IgD-negative memory B cell (primary cell): ENCODE measurements around the gene ITGA8. TPM values are rescaled to one million over a fixed set of nuclear protein-coding genes. Genes with fewer than 3 reads are reported as not detected.
A peak's percentile ranks its signal among the peaks of the same experiment; 100 is the strongest.

Experiments
- H3K27ac Mint-ChIP-seq, 3 donors: one replicate each; pipeline ENCODE4 v1.8.0; 2020 to 2022; ENCODE audit warnings: mild to moderate bottlenecking in 3 of 3, mixed read lengths in 3 of 3, moderate library complexity in 1 of 3
- H3K27me3 Mint-ChIP-seq: one replicate; pipeline ENCODE4 v1.8.0; 2021; ENCODE audit warnings: mixed read lengths
- H3K36me3 Mint-ChIP-seq: one replicate; pipeline ENCODE4 v1.8.0; 2020; ENCODE audit warnings: mild to moderate bottlenecking, mixed read lengths
- H3K4me1 Mint-ChIP-seq, 3 donors: one replicate each; pipeline ENCODE4 v1.8.0; 2020 to 2022; ENCODE audit warnings: mixed read lengths in 3 of 3, mild to moderate bottlenecking in 1 of 3
- H3K4me3 Mint-ChIP-seq, 4 donors: one replicate each; pipeline ENCODE4 v1.8.0; 2020 to 2022; ENCODE audit warnings: mild to moderate bottlenecking in 4 of 4, mixed read lengths in 4 of 4, moderate library complexity in 3 of 4
- H3K9me3 Mint-ChIP-seq, 3 donors: one replicate each; pipeline ENCODE4 v1.8.0; 2020 to 2021; ENCODE audit warnings: mixed read lengths in 3 of 3, mild to moderate bottlenecking in 1 of 3
- polyA plus RNA-seq: library from polyadenylated mRNA; unstranded; fragments of 300-500 nt; fragmentation: Illumina TruSeq; gene quantifications from one replicate; pipeline ENCODE4 v1.2.3, GENCODE V29; 2021

ITGA8 gene
- polyA plus RNA-seq, 1 donor from 2014 or later = not detected

GRCh38 chr10:15627617-15628196, 92.0 kb downstream of the ITGA8 start:
- no peaks in the 10 kb centered on the region for H3K4me1 Mint-ChIP-seq
- H3K27me3 Mint-ChIP-seq = no peaks in the 10 kb centered on the region
- no peaks in the 10 kb centered on the region for H3K36me3 Mint-ChIP-seq
- no peak overlapping the region for H3K4me3 Mint-ChIP-seq
- H3K9me3 Mint-ChIP-seq = peaks cover 0 to 2% (median 0%) of the 10 kb centered on the region in 3 donors
- H3K27ac Mint-ChIP-seq = no peak overlapping the region

DNA sequence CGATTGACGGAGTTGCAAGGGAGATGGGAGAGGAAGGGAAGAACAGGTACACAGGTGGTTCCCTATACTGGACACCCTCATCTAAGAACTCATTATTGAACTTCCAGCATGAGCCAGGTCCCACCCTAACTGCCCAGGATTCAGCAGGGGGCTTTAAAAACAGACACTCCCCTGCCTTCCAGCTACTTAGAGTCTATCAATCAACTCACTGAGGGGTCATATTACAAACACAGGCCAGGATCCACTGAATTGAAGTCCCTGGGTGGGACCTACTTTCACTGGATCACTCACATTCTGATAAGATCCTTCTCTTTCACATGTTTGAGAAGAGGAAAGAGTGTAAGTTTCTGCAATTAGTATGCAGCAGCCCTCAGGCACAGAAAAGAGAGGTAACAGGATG, 92.8 kb downstream of the ITGA8 start:
- H3K9me3 Mint-ChIP-seq = peaks cover 0 to 4% (median 0%) of the 10 kb centered on the region in 3 donors
- H3K36me3 Mint-ChIP-seq = no peaks in the 10 kb centered on the region
- H3K4me1 Mint-ChIP-seq = no peaks in the 10 kb centered on the region
- H3K27ac Mint-ChIP-seq = no peak overlapping the region
- H3K4me3 Mint-ChIP-seq = no peak overlapping the region
- peaks cover 1% of the 10 kb centered on the region for H3K27me3 Mint-ChIP-seq

DNA sequence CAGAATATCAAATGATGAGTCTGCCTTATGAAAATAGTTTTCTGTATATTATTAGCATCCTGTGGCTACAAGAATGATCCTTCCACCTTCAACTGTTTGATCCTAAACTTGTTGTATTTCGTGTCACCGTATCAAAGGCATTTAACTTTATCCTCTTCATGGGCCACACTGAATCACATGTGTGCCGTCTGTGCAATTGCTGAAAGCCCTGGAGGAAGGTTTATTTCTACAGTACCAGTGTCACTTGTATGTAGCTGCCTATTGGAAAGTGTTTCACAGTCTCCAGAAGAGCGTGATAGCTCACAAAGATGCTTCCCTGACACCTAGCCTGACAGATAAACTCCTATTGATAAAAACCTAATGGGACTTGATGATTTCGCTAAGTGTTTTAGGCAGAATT, 94.5 kb downstream of the ITGA8 start:
- H3K27ac Mint-ChIP-seq = no peak overlapping the region
- peaks cover 0 to 4% (median 0%) of the 10 kb centered on the region in 3 donors for H3K9me3 Mint-ChIP-seq
- no peaks in the 10 kb centered on the region for H3K4me1 Mint-ChIP-seq
- H3K4me3 Mint-ChIP-seq = no peak overlapping the region
- no peaks in the 10 kb centered on the region for H3K36me3 Mint-ChIP-seq
- peaks cover 1% of the 10 kb centered on the region for H3K27me3 Mint-ChIP-seq

- H3K27me3 Mint-ChIP-seq = peaks cover 1% of the 10 kb centered on the region
- no peak overlapping the region for H3K4me3 Mint-ChIP-seq
- H3K9me3 Mint-ChIP-seq = peaks cover 0 to 4% (median 0%) of the 10 kb centered on the region in 3 donors
- no peaks in the 10 kb centered on the region for H3K36me3 Mint-ChIP-seq
- no peaks in the 10 kb centered on the region for H3K4me1 Mint-ChIP-seq
- H3K27ac Mint-ChIP-seq = no peak overlapping the region
Observed at GRCh38 chr10:15624401-15625196, 95.1 kb downstream of the ITGA8 start.

GRCh38 chr10:15620836-15621515, 98.7 kb downstream of the ITGA8 start:
- Mint-ChIP-seq H3K27me3 (peaks cover 1% of the 10 kb centered on the region), H3K4me3 (no peak overlapping the region), H3K9me3 (peaks cover 0 to 4% (median 0%) of the 10 kb centered on the region in 3 donors), H3K27ac (no peak overlapping the region), H3K36me3 (no peaks in the 10 kb centered on the region), H3K4me1 (no peaks in the 10 kb centered on the region)

DNA sequence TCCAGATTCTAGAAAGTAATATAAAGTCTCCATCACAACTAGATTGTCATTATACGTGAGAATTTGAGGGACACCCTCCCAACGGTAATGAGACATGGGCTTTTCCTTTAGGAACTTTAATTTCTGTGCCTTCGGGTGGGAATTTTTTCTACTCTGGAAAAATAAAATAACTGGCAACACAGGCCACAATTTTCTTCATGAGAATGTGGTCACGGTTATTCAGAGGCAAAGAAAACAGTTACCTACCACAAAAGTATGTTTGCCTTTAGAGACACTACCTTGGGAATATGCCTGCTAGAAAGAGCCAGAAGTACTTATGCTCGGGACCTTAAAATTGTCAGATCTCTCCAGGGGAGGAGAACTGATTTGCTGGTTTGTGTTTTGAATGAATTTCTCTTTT, 99.4 kb downstream of the ITGA8 start:
- Mint-ChIP-seq H3K27ac (no peak overlapping the region), H3K27me3 (peaks cover 1% of the 10 kb centered on the region), H3K4me1 (no peaks in the 10 kb centered on the region), H3K4me3 (no peak overlapping the region), H3K36me3 (no peaks in the 10 kb centered on the region), H3K9me3 (peaks cover 0 to 4% (median 0%) of the 10 kb centered on the region in 3 donors)

GRCh38 chr10:15609246-15609645, 110.5 kb downstream of the ITGA8 start:
- no peak overlapping the region for H3K4me3 Mint-ChIP-seq
- no peaks in the 10 kb centered on the region for H3K4me1 Mint-ChIP-seq
- no peaks in the 10 kb centered on the region for H3K9me3 Mint-ChIP-seq
- no peak overlapping the region for H3K27ac Mint-ChIP-seq
- H3K27me3 Mint-ChIP-seq = no peaks in the 10 kb centered on the region
- no peaks in the 10 kb centered on the region for H3K36me3 Mint-ChIP-seq

GRCh38 chr10:15606377-15606776, 113.3 kb downstream of the ITGA8 start:
- Mint-ChIP-seq H3K4me3 (no peak overlapping the region), H3K4me1 (no peaks in the 10 kb centered on the region)

GRCh38 chr10:15605740-15606369, 113.9 kb downstream of the ITGA8 start:
- H3K4me1 Mint-ChIP-seq = no peaks in the 10 kb centered on the region
- H3K27ac Mint-ChIP-seq = peak overlapping the region in 1 of 3 donors; percentile 6
- H3K9me3 Mint-ChIP-seq = peaks cover 0 to 2% (median 0%) of the 10 kb centered on the region in 3 donors
- no peak overlapping the region for H3K4me3 Mint-ChIP-seq
- H3K36me3 Mint-ChIP-seq = no peaks in the 10 kb centered on the region
- no peaks in the 10 kb centered on the region for H3K27me3 Mint-ChIP-seq

More at GRCh38 chr10:15606377-15606776, 113.3 kb downstream of the ITGA8 start:
- no peaks in the 10 kb centered on the region for H3K9me3 Mint-ChIP-seq
- H3K27ac Mint-ChIP-seq = peak overlapping the region in 1 of 3 donors; percentile 6
- H3K36me3 Mint-ChIP-seq = no peaks in the 10 kb centered on the region
- no peaks in the 10 kb centered on the region for H3K27me3 Mint-ChIP-seq

GRCh38 chr10:15603446-15604011, 116.2 kb downstream of the ITGA8 start:
- H3K4me3 Mint-ChIP-seq = no peak overlapping the region
- no peaks in the 10 kb centered on the region for H3K27me3 Mint-ChIP-seq
- H3K9me3 Mint-ChIP-seq = peaks cover 0 to 5% (median 0%) of the 10 kb centered on the region in 3 donors
- H3K27ac Mint-ChIP-seq = no peak overlapping the region
- H3K36me3 Mint-ChIP-seq = no peaks in the 10 kb centered on the region
- no peaks in the 10 kb centered on the region for H3K4me1 Mint-ChIP-seq

- H3K36me3 Mint-ChIP-seq = no peaks in the 10 kb centered on the region
- H3K4me3 Mint-ChIP-seq = no peak overlapping the region
- H3K9me3 Mint-ChIP-seq = peaks cover 0 to 5% (median 0%) of the 10 kb centered on the region in 3 donors
- no peak overlapping the region for H3K27ac Mint-ChIP-seq
- H3K27me3 Mint-ChIP-seq = no peaks in the 10 kb centered on the region
- H3K4me1 Mint-ChIP-seq = no peaks in the 10 kb centered on the region
Observed at GRCh38 chr10:15601819-15602218, 117.9 kb downstream of the ITGA8 start.

DNA sequence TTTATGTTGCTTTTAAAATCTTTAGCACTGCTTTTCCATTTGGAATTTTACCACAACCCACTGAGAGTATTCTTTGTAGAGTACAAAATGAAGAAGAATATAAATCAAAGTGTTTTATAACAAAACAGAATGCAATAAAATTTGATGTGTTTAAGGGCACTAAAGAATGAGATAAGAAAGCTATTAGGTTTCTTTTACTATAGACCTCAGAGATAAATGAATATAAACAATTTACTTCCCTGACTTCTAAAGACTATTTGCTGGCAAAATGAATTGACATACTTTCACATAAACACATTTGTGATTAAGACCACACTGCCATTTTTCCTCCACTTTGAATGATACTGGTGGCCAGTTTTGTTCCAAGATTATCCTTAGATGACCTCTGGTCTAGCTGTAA, 124.5 kb downstream of the ITGA8 start:
- peaks cover 0 to 7% (median 1%) of the 10 kb centered on the region in 3 donors for H3K9me3 Mint-ChIP-seq
- H3K27me3 Mint-ChIP-seq = no peaks in the 10 kb centered on the region
- H3K4me3 Mint-ChIP-seq = no peak overlapping the region
- no peaks in the 10 kb centered on the region for H3K4me1 Mint-ChIP-seq
- H3K27ac Mint-ChIP-seq = no peak overlapping the region
- no peaks in the 10 kb centered on the region for H3K36me3 Mint-ChIP-seq

DNA sequence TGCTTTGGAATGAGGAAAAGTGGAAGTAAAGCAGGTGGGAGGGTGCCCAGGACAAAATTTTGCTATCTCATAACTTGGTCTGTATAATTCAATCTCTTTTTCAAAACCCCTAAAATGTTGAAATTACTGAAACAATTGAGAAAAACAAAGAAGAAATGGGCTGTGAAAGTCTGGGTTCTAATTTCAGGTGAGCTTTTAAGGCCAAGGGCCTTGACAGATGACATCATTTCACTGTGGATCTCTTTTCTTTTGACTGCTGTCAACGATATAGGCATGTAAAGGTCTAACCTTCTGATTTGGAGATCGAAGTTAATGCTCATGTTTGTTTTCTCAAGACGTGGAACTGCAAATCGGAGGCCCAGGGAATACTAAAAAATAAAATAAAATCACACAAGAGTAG, 127.8 kb downstream of the ITGA8 start:
- no peaks in the 10 kb centered on the region for H3K4me1 Mint-ChIP-seq
- H3K4me3 Mint-ChIP-seq = no peak overlapping the region
- H3K36me3 Mint-ChIP-seq = no peaks in the 10 kb centered on the region
- no peak overlapping the region for H3K27ac Mint-ChIP-seq
- H3K27me3 Mint-ChIP-seq = no peaks in the 10 kb centered on the region
- peaks cover 0 to 7% (median 2%) of the 10 kb centered on the region in 3 donors for H3K9me3 Mint-ChIP-seq

- Mint-ChIP-seq H3K36me3 (no peaks in the 10 kb centered on the region), H3K4me1 (no peaks in the 10 kb centered on the region), H3K27me3 (no peaks in the 10 kb centered on the region), H3K27ac (no peak overlapping the region), H3K4me3 (no peak overlapping the region), H3K9me3 (peaks cover 0 to 7% (median 2%) of the 10 kb centered on the region in 3 donors)
Observed at GRCh38 chr10:15591431-15591830, 128.3 kb downstream of the ITGA8 start.
